HG03378 (cell line): ENCODE measurements around the gene CCDC88B.

ENCODE experiments used
- ATAC-seq: cut with Tn5 transposase; IDR thresholded peaks from one replicate; pipeline ENCODE4 v1.9.1; 2021; ENCODE audit warnings: mild to moderate bottlenecking, moderate library complexity; ENCODE audit not compliant: unreplicated experiment

Gene CCDC88B

GRCh38 chr11:64339754-64340408, at the start of gene CCDC88B:
TSS of gene CCDC88B (plus strand) at chr11:64340204. CDS start at chr11:64340267, 63 bp downstream.
- no peak for ATAC-seq

DNA sequence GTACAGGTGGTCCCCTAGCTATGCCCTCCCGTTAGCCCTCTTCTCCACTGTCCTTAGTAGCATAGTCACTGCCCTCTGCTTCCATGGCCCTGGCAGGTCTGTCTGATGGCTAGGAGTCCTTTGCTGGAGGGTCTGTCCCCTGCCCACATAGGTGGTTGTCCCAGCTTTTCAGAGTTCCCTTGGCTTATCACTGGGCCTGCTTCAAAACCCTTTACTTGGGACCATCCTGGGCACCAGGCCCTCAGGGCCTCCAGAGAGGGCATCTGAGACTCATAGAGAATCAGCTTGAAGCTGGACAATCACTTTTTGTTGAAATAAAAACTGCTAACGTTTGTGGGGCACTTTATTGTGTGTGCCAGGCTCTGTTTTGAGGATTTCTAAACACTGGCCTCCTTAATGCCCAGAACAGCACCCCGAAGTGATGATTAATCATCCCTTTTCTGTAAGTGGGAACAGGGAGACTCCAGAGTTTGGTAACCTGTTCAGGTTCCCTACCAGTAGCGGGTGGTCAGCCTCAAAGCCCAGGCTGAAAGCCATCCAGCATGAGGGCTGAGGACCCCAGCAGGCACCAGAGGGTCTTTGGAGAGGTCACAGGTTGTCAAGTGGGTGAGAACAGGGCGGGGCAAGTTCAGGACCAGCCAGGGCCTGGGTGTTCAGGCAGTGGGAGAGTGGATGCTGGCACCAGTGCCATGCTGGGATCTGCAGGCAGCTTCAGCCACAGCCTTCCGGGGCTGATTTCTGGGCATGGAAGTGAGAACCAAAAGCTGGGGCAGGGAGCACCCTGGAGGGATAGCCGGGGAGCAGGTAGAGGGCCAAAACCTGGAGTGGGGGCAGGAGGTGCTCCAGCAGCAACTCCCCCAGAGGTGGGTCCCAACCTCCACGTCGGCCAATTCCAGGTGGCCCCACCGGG, 49.4 kb upstream of the CCDC88B start:
- ATAC-seq = no peak

DNA sequence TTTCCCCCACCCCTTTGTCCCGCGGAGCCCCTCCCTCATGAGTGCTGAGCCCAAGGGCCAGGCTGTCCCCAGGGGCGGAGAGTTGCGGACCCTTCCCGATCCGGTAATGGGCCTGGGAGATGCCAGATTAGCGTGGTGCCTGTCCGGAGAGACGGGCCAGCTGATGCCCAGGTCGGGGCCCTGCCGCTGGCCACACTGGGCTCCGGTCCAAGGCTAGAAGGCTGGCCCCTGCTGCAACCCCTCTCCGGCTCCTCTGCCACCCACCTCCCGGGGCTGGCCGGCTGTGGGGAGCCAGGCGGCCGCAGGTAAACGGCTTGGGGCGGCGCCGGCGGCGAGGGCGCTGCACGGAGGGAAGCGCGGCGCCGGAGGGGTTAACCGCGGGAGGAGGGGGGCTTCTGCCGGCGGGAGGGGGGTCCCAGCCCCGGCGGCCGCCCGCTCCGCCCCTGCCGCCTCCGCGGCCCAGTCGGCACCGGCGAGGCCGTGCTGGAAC, 48.7 kb upstream of the CCDC88B start, which contains the start of gene KCNK4:
Gene KCNK4, plus strand, starts transcription at position 41 of the 490 bp plus-strand sequence. CDS start 1,717 bp downstream, outside the sequence.
- no peak for ATAC-seq

GRCh38 chr11:64291752-64292459, 48.1 kb upstream of the CCDC88B start:
- ATAC-seq = no peak

DNA sequence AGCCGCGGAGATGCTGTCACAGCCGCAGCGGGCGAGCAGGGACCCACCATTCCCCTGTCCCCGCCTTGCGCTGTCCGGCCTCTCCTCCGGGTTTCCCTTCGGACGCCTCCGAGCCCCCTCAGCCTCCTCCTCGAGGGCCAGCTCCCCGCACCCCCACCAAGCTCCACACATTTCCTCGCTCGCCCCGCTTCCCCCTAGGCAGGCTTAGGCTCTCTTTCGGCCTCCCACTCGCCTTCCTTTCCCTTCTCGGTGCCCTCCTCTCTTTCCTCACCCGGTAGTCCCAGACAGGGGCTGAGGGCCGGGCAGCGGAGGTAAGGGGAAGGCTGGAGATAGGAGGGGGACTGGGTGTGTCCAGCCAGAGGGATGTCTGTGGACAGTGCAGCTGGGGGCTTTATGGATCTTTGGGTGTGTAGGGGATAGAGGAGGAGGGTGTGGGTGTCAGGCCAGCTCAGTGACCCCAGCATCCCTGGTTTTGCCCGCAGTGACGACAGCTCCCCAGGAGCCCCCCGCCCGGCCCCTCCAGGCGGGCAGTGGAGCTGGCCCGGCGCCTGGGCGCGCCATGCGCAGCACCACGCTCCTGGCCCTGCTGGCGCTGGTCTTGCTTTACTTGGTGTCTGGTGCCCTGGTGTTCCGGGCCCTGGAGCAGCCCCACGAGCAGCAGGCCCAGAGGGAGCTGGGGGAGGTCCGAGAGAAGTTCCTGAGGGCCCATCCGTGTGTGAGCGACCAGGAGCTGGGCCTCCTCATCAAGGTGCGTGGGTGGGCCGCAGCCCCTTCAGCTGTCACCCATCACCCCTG, 47.3 kb upstream of the CCDC88B start:
- ATAC-seq = no peak

- no peak for ATAC-seq
Observed at GRCh38 chr11:64294774-64295173, 45.2 kb upstream of the CCDC88B start.

GRCh38 chr11:64295760-64296159, 44.2 kb upstream of the CCDC88B start:
- ATAC-seq = no peak

GRCh38 chr11:64296236-64296635, 43.8 kb upstream of the CCDC88B start:
- no peak for ATAC-seq

DNA sequence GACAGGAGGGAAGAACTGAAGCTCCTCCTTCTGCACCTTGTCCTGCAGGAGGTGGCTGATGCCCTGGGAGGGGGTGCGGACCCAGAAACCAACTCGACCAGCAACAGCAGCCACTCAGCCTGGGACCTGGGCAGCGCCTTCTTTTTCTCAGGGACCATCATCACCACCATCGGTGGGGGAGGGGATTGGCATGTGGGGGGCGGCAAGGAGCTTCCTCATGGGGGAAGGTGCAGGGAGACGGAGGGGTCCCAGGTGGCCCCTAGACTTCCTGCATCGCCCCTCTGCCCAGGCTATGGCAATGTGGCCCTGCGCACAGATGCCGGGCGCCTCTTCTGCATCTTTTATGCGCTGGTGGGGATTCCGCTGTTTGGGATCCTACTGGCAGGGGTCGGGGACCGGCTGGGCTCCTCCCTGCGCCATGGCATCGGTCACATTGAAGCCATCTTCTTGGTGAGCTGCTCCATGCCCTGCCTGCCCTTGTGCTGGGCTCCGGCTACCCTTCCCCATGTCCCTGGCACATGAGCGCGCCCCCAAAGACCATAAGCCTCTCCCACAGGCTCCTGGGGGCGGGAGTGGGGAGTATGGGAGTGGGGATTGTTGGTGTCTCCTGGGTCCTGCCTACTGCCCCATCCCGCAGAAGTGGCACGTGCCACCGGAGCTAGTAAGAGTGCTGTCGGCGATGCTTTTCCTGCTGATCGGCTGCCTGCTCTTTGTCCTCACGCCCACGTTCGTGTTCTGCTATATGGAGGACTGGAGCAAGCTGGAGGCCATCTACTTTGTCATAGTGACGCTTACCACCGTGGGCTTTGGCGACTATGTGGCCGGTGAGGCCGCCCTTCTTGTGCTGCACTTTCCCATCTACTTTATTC, 42.9 kb upstream of the CCDC88B start:
- ATAC-seq = no peak

- no peak for ATAC-seq
Observed at GRCh38 chr11:64297699-64298358, 42.2 kb upstream of the CCDC88B start.

GRCh38 chr11:64298966-64299846, 40.8 kb upstream of the CCDC88B start:
- ATAC-seq = no peak

DNA sequence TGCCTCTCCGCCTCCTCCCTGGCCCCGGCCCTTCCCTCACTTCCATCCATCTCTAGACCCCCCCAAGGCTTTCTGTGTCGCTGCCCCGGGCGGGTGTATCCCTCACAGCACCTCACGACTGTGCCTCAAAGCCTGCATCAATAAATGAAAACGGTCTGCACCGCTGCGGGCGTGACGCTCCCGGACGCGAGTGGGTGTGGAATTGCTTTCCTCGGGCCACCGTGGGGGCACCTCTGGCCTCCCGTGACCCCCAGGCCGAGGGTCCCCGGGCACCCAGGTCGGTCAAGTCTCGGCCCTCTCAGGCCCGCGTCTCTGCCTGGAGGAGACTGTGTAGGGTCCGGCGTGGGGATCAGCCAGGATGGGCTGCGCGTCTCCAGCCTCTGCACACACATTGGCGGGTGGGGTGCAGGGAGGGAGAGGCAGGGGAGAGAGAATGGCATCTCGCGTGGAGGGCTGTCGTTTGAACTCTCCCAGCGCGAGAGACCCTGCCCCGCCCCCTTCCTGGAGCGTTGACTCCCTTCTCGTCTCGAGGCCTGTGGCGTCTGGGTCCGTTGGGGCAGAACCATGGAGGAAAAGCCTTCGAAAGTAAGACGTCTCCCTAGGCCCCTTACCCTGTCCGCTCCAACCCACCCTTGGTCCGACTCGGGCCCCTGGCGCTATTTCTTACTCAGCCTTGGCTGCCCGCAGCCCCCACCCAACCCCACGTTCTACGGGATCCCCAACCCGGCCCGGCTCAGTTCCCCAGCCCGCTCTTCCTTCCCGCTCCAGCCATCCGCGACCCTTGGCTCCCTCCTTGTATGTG, 40.0 kb upstream of the CCDC88B start, which contains the start of gene CATSPERZ:
Gene CATSPERZ, plus strand, starts transcription at position 512 of the 802 bp plus-strand sequence. Its CDS starts 53 bp downstream, at position 565.
- ATAC-seq = no peak

GRCh38 chr11:64303109-64304031, 36.6 kb upstream of the CCDC88B start:
- no peak for ATAC-seq

- no peak for ATAC-seq
Observed at GRCh38 chr11:64304032-64304315, 36.0 kb upstream of the CCDC88B start.

GRCh38 chr11:64304316-64305072, 35.5 kb upstream of the CCDC88B start:
- ATAC-seq = peak; percentile 38
